ENCODE results near the gene PLCL1.
A peak's percentile ranks its signal among the peaks of the same experiment; 100 is the strongest.

Gene PLCL1

DNA sequence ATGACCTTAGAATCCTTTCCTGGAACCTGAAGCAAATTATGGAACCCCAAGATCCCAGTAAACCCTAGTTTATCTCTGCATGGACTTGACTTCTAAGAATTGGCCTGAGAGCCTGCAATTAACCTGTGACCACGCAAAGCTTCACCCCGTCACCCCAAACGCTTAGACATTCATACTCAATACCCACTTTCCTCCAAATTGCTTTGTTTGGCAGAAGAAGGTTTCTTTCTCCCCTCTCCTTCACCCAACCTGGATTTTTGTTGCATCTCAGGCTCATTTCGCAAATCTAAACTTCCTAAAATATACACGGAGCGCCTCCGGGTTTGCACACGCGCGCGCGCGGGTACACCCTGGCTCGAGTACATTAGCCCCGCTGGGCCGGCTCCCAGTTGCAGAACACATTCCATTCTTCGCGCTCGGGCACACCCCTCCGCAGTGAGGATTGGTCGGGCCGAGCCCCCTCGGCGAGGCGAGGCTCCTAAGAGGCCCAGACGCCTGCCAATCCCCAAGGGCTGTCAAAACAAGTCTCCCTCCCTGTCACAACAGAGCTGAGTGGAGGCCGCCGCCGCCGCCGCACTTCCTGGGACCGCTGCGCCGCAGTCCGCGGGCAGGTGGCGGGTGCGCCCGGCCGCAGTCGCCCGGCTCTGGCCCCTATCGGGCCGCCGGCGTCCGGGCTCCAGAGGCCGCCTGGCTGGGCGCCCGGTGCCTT is at the start of gene PLCL1:
Gene PLCL1 (plus strand): TSS at position 545 of the 709 bp plus-strand sequence.
- DNase-seq = peak; percentile 99

DNA sequence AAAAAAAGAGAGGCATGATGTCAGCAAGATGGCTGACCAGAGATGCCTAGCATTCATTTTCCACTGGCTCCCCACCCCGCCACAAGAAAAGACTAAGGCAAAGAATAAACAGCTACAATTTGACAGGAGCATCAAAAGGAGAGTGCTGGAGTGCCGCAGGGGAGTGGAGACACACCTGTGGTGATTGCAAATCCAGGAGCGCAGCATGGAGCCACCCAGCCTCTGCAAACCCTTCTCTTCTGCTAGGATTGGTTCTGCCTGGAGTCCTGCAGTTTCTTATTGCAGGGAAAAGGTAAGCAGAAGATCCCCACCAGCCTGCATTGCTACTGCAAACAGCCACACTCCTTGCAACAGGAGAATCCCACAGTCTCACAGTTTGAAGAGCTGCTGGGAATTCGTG is 45.4 kb upstream of the PLCL1 start:
- DNase-seq = peak; percentile 32

DNA sequence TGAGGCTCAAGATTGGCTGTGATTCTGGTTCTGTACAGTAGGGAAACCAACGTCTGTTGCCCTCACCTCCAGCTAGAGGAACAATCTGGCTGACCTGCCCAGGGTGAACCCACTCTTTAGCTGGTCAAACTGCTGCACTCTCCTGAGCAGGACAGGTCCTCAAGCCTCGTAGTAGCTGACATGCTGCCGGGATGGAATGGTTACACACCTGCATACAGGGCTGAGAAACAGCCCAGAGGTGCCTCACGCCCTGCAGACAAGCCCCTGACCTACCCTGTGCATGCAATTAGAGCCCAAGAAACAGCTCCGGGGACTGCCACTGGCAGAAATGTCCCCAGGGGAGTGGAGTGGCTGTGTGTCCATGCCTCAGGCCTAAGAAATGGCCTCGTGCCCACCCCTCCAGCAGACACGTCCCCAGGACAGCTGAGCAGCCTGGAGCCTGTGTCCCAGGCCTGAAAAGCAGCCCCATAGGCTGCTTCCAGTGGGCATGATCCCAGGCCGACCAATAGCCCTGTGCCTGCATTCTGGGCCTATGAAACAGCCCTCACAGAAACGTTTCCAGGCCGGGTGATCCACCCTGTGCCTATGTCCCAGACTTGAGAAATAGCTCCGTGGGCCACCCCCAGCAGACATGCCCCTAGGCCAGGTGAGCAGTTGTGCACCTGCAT is 44.6 kb upstream of the PLCL1 start:
- peak; percentile 43 for DNase-seq

DNA sequence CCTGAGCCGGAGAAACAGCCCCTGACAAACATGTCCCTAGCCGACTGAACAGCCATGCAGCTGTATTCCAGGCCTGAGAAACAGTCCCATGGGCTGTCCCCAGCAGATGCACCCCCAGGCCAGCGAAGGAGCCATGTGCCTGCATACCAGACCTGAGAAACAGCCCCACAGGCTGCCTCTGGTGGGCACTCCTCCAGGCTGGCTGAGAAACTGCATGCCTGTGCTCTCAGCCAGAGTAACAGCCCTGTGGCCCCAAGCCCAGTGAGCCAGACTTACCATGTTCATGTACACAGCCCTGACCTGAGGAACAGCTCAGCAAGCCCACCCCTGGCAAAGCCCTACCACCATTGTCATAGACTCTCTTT is 44.1 kb upstream of the PLCL1 start:
- DNase-seq = peak; percentile 53

DNA sequence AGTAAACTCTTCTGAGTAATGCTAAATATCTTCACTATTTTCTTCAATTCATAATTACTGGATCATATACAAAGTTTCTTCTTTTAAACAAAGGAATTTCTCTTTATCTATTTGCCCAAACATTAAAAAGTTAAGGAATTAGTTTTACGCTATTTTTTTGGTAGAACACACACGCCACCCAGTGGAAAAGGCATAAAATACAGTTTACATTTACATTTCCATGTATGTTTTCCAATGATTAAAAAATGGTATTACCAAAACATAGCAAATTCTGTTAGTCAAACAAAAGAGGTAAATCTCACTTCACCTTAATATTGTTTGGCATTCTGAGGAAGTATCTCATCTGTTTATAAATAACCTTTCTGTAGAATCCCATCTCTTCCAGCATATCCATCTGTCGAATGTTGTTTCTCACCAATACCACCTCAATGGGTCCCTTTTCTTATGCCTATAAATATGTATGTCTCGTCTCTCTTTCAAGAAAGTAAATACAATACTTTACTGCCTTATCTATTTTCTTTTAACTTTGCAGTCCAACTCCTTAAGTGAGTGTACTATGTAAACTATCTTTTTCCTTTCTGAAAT is 26.5 kb upstream of the PLCL1 start:
- DNase-seq = no peak

DNA sequence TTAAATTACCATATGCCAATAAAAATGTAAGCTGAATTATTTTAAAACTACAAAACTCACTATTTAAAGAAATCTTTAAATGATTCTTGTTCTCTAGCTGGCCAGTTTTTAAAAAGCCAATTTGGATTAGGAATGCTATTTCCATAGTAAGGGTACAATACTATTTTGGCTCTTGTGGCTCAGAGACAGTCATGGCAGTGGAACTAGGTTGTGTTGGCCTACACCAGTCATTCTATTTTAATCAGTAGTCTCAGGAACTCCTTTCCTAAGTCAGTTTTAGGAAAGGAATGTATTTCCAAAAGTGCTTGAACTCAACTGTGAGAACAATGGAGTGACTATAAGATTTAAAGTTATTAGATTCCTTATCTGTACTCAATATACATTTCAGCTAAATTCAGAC is 25.1 kb upstream of the PLCL1 start:
- no peak for DNase-seq

DNA sequence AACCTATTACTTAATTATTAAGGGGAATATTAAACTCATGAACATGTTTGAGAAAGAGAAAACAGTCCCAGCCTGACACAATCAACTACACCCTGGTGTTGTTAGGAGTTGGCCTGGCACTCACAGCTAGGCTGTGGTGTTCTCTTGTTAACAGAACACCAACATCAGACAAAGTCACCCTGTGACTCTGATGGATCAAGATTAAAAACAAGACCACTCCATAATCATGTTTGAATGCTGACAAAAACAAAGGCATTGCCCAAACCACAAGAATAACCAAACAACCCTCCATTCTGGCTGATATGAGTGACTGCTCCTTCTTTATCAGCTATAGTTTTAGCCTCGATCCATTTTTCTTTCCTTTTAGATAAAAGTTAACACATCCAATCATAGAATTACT is 22.3 kb upstream of the PLCL1 start:
- DNase-seq = no peak

DNA sequence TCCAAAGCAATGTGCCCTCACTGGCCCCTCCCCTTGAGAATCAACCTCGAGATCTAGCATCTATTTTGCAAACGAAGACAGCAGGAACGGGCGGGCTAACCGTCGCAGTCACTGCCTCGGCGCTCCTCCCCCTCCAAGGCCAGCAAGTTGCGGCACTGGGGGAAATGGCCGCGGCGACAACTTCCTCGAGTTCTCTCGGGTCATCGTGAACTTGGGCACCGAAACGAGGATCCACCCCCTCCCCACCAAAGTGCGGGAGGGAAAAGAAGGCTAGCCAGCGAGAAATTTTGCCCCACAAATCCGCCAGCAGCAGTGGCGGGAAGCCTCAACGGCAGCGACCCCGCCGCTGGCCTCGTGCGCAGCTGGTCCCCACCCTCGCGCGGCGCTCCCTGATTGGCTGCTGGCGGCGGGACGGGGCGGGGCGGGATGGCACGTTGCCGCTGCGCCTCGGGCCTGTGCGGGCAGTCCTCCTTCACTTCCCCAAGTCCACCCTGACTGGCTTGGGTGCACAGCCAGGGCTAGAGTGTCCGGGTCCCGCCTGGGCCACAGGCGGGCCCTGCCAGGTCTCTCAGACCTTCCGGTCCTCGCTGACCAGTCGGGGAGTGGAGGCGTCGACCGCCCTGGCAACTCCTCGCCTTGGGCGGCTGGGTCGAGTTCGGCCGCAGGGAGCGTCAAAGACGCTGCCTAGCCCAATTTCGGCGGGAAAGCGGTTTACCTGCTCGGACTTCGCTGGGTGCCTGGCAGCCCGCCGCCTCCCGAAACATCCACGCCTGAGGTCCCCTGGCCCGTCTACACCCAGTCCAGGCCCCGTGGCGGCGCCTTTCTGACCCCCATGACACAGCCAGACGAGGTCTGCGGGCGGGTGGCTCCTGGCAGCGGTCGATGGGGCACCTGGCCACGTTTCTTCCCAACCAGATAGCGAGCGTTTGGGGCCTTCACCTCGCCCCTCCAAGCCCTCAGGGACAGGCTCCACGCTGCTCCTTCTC is 19.1 kb upstream of the PLCL1 start, which contains the start of gene BOLL:
Gene BOLL (minus strand): TSS at position 364 of the 986 bp plus-strand sequence. CDS start 3,469 bp downstream, outside the sequence.
- no peak for DNase-seq

DNA sequence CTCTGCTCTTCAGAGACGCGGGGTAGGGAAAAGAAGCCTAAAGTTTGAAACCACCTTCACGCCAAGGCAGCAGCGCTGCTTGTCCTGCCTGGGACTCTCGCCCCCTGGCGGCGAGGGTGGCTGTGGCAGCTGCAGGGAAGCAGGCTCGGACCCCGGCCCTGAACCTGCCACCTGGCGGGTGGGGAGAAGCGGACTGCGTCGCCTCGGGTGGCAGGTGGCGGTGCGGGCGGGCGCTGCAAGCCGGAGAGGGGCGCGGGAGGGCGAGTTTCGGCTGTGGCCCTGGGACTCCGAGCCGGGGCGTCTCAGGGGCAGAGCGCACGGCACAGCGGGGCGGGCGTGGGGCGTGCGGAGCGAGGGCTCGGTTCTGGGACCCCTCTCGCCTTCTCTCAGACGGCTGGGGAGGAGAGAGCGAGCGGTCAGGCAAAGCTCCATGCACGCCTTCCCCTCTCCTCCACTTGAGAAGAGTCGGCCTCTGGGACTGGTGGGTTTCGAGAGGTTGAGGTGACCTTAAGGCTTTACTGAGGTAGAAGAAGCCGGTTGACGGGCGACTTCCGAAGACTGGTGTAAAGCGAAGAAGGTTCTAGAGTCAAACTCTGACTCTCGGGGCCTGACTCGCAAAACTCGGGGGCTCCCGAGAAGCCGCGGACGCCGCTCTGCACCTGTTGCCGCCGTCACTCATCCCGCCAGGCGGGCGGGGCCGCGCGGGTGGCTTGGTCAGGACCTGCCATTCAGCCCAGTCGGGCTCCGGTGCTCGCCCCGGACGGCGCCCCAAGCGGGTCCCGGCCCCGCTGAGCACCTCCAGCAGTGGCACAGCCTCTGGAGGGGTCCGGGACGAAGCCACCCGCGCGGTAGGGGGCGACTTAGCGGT is 18.1 kb upstream of the PLCL1 start:
- peak; percentile 83 for DNase-seq

DNA sequence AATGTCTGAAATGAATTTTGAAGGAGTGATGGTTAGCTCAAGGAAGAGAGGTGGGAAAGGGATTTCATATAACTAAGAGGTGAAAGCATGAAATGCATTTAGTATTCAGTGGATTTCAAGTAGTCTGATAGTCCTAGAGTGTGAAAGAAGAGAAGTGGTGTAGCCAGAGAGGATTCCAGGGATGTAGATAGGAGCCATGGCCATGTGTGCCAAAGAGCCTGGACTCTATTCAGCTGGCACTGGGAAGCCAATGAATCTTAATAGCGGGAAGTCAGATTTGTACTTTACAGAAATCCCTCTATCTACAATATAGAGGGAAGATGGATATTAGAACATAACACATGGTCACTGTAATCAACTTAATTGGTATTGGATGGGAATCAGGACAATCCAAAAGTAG is 10.9 kb upstream of the PLCL1 start:
- no peak for DNase-seq

DNA sequence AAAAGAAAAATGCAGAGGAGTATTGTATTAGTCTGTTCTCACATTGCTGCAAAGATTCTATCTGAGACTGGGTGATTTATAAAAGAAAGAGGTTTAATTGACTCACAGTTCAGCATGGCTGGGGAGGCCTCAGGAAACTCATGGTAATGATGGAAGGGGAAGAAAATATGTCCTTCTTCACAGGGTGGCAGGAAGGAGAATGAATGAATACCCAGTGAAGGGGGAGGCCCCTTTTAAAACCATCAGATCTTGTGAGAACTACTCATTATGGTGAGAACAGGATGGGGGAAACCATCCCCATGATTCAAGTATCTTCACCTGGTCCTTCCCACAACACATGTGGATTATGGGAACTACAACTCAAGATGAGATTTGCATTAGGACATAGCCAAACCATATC is 9.1 kb upstream of the PLCL1 start:
- DNase-seq = no peak

DNA sequence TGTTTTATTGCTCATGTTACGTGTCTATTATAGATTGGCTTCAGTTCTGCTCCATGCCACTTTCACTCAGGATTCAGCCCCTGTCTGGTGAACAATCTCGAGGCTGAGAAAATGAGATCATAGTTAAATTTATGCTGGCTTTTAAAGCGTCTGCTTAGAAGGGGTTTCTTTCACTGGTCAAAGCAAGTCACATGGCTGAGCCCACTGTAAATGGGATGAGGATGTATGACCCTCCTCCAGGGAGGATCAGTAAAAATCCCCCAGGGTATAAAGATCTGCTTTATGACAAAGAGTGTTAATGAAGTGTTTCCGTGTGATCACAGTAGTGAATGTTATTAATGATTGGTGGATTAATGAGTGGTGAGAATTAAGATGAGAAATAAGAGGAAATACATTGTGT is 6.2 kb upstream of the PLCL1 start:
- no peak for DNase-seq

DNA sequence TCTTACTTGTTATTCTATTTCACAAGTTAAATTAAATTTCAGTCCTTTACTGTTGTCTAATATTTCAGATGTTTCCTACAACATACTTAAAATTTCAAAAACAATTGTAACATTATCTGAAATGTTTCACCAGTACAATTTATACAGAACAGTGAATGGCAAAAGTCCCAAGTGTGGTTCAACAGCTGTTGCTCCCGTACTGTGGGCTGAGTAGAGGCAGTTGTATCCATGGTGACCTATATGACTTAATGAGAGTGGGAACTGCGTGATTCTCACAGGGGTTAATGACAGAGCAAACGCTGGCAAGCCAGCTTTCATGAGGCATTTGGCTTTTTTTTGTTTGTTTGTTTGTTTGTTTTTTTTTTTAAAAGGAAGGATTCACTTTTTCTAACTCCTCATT is 5.3 kb upstream of the PLCL1 start:
- DNase-seq = no peak

DNA sequence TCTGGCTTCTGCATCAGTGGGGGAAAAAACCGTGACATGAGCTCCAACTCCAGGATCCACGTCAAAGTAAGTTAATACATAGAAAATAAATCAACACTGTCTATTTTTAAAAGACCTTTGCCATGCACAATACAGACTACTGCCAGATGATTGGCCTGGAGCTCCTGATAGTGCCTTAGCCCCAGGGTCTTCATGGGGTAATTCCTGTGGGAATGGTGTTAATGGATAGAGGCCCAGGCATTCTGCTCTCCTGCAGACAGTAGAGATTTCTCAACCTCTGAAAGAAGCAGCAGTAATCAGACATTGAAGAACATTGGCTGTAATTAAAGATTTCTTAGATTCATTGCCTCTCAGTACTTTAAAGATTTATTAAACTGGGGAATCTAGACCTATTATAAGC is 4.3 kb upstream of the PLCL1 start:
- DNase-seq = no peak

DNA sequence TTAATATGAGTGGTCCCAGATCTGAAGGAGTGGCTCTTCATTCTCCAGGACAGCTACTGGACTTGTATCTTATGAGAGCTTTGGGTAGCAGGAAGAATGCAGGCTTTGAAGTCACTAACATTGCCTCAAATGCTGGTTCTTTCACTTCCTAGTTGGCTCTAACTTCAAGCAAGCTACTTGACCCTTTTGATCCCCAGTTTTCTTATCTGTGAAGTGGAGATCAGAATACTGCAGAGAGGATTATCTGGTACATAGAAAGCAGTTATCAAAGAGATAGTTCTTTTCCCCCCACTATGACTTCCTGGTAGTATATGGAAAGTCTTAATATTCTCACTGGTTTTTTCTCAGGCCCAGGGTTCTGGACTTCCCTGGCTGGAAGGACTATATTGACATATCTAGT is 3.4 kb upstream of the PLCL1 start:
- no peak for DNase-seq

DNA sequence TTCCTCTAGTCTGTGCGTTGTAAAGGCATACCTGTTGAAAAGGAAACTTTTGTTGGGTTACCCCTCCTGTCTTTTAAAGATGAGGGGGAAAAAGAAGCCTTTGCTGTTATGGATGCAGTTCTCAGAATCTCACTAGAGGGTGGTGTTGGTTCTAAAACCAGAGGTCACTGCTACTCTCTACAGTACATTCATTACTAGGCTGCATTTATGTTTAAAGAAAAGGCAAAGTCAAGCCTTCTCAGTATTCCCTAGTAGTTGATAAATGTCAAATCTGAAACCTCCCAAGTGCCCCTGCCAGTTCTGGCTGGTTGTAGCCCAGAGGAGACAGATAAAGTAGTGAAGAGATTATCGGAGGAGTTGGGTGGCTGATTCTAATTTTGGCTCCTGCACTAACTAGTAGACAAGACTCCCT is 1.4 kb upstream of the PLCL1 start:
- DNase-seq = no peak

DNA sequence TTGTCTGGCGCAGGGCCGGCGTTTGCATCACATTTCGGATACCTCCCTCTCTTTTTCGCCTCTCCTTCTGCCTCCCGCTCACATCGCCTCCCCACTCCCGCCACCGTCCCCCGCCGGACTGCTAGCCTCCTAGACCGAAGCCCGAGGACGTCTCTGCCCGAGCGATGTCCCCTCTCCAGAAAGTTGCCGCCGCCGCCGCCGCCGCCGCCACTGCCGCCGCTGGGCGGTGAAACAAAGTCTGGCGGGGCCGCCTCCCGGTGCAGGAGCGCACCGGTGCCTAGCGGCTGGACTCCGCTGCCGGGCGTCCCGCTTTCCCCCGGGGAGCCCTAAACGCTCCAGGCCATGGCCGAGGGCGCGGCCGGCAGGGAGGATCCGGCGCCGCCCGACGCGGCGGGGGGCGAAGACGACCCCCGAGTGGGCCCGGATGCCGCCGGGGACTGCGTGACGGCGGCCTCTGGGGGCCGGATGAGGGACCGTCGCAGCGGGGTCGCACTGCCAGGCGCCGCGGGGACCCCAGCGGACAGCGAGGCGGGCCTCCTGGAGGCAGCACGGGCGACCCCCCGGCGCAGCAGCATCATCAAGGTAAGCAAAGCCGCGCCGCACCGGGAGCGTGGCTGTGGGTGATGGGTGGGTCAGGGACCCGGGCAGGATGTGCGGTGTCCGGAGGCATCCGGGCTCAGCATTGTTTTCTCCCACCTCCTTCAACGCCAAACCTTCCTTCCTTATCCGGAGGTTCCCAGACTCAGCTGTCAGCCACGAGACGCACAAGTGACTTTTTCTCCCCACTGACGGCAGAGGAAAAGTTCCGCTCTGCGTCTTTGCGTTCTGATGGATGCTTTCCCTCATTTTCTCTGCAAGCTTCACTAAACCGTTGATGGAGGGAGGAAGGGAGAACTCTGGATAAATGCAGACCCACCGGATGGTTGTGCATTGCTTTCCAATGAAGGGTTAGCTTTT is 643 bp downstream of the PLCL1 start:
- DNase-seq = no peak

DNA sequence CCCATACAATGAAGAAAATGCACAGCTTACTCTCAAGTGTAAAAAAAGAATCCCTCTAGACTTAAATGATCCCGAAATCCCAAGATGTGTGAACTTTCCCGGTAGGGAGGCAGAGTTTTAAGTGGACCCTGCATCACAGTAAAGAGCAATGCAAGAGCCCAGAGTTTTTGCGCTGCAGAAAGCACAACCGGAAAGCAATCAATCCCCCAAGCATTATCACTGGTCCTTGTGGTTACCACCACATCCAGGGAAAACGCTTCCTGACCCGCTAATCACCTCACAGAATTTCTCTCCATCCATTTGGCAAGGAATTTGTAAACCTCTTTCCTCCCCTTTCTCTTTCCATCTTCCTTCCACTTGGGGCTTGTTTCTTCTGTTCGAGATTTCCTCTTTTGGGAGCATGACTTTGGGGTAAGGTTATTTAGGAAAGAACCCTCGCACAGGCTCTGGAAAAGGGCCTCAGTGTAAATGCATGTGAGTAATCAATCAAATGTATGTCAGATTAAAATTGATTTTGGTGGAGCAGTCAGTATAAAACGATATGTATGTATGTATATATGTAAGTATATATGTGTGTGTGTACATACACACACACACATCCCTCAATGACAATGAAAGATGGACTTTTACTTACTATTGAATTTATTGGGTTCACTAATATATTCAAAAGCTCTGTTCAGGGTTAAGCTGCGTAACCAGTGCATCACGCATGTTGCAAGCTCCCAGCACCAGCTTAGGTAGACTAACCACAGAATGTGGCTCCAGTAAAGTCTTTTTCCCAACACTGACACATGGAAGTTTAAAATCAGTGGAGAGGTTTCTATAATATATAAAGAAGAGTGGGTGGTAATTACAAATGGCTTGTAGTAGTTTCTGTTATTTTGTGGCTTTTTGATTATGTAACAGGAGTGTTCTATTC is 1.6 kb downstream of the PLCL1 start:
- no peak for DNase-seq

DNA sequence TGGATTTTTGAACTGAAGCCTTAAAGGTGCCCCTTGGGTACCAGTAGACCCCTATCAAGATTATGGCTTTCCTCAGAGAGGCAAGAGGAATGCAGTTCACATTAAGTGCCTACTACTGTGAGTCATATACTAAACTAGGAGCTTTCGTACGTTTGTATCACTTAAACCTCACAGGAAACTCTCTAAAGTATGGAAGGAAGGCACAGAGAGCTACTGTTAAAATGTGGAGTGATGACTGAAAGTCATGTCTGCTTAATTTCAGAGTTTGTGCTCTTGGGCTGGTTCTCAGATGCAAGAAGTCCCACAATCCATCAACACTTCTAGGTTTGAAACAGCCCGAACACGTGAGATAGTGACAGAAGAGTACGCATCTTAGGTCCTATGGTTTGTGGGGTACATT is 4.7 kb downstream of the PLCL1 start:
- DNase-seq = no peak

DNA sequence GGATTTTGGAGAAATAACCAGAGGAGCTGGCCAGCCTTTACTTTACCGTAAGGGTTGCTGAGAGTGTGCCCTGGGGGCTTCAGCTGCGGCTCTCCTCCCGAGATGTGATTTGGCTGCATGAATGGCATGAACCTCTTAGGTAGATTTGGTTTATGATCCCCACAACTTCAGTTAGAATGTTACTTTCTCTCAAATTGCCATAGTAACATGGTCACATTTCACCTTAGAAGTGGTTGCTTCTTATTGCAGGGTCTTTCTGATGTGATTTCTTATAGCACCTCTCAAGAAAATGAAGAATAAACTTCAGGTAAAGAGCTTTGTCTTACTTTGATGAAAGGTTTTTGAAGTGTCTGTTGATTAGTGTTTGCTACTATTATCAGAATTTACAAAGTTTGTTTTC is 5.6 kb downstream of the PLCL1 start:
- DNase-seq = no peak
